ENCODE measurements around the gene EHMT1. TPM values are rescaled to one million over a fixed set of nuclear protein-coding genes. Genes with fewer than 3 reads are reported as not detected.

The EHMT1 gene
- polyA plus RNA-seq, 3 donors: 10.1 to 46.5 (median 15.0) TPM

- intact Hi-C loops (cut with micrococcal nuclease): loop anchor here in 1 of 2 donors (10.0 kb wide), 1 partner anchor 117 kb away; the partner anchor contains the start of gene DPH7
- Histone ChIP-seq H3K4me3 (replicated peaks in 1 of 3; ENCODE audit: low read depth in 2 of 3, low read length in 3 of 3) (peak overlapping the region in 1 of 3 experiments; percentile 34), H3K27ac (ENCODE audit: low read depth in 1 of 2, low read length in 2 of 2) (peak overlapping the region; percentile 63 to 77), H2AFZ (ENCODE audit: insufficient read depth, low read depth, low read length, poor library complexity, severe bottlenecking) (no peak overlapping the region), H3K9ac (ENCODE audit: insufficient read depth, low read length, poor library complexity, severe bottlenecking) (no peak overlapping the region), H3K27me3 (ENCODE audit: control insufficient read depth in 2 of 2, insufficient read depth in 2 of 2, low read length in 2 of 2) (no peaks in the 10 kb centered on the region), H3K4me2 (replicated peaks; ENCODE audit: extremely low read depth, low read length, poor library complexity, severe bottlenecking) (peak overlapping the region; percentile 45), H3K36me3 (replicated peaks in 1 of 2; ENCODE audit: control insufficient read depth in 1 of 2, insufficient read depth in 2 of 2, low read length in 2 of 2) (peaks cover 0 to 5% of the 10 kb centered on the region in 2 donors), H4K20me1 (ENCODE audit: insufficient read depth, low read length) (peaks cover 81% of the 10 kb centered on the region), H3K9me3 (replicated peaks in 1 of 2; ENCODE audit: control insufficient read depth in 1 of 2, insufficient read depth in 1 of 2, low read length in 2 of 2) (no peaks in the 10 kb centered on the region), H3K79me2 (ENCODE audit: insufficient read depth, low read length) (peaks cover 90% of the 10 kb centered on the region), H3K4me1 (ENCODE audit: control insufficient read depth in 1 of 2, insufficient read depth in 2 of 2, low read length in 2 of 2) (peaks cover 46 to 48% of the 10 kb centered on the region in 2 donors)
- peak overlapping the region; percentile 77 to 92 (median 89) for H3K27ac Mint-ChIP-seq
- 0% methylated on average over 3 of the region's 12 CpGs for WGBS (ENCODE audit: insufficient coverage)
- peaks cover 11 to 12% of the 10 kb centered on the region in 2 donors for H3K36me3 Mint-ChIP-seq
- H3K4me3 Mint-ChIP-seq: peak overlapping the region; percentile 49 to 84
- H3K9me3 Mint-ChIP-seq: no peaks in the 10 kb centered on the region
- peaks cover 0 to 2% (median 0%) of the 10 kb centered on the region in 3 donors for H3K27me3 Mint-ChIP-seq (ENCODE audit: low read depth in 3 of 3)
- peak; percentile 49 to 58 (median 52) for DNase-seq
- TF ChIP-seq CTCF (IDR thresholded peaks at IDR 0.05): no peak
- H3K4me1 Mint-ChIP-seq: peaks cover 57% of the 10 kb centered on the region
These were observed 73.0 kb downstream of the EHMT1 start for GRCh38 chr9:137691646-137692351.

- H3K4me3 ChIP-seq (replicated peaks in 1 of 3; ENCODE audit: low read depth in 2 of 3, low read length in 3 of 3): no peak overlapping the region
- no peaks in the 10 kb centered on the region for H3K9me3 ChIP-seq (replicated peaks in 1 of 2; ENCODE audit: control insufficient read depth in 1 of 2, insufficient read depth in 1 of 2, low read length in 2 of 2)
- Mint-ChIP-seq H3K4me1 (peaks cover 43% of the 10 kb centered on the region), H3K4me3 (no peak overlapping the region), H3K27me3 (ENCODE audit: low read depth in 3 of 3) (peaks cover 0 to 2% (median 0%) of the 10 kb centered on the region in 3 donors), H3K9me3 (peaks cover 0 to 3% (median 0%) of the 10 kb centered on the region in 7 donors), H3K27ac (peak overlapping the region in 3 of 7 donors; percentile 12 to 38 (median 33)), H3K36me3 (peaks cover 9 to 21% of the 10 kb centered on the region in 2 donors)
- peaks cover 82% of the 10 kb centered on the region for H4K20me1 ChIP-seq (ENCODE audit: insufficient read depth, low read length)
- peaks cover 91% of the 10 kb centered on the region for H3K79me2 ChIP-seq (ENCODE audit: insufficient read depth, low read length)
- DNase-seq: no peak
- H3K9ac ChIP-seq (ENCODE audit: insufficient read depth, low read length, poor library complexity, severe bottlenecking): no peak overlapping the region
- no peak for TF ChIP-seq CTCF (IDR thresholded peaks at IDR 0.05)
- no peak overlapping the region for H2AFZ ChIP-seq (ENCODE audit: insufficient read depth, low read depth, low read length, poor library complexity, severe bottlenecking)
- peaks cover 34 to 35% of the 10 kb centered on the region in 2 donors for H3K4me1 ChIP-seq (ENCODE audit: control insufficient read depth in 1 of 2, insufficient read depth in 2 of 2, low read length in 2 of 2)
- peaks cover 0 to 10% of the 10 kb centered on the region in 2 donors for H3K36me3 ChIP-seq (replicated peaks in 1 of 2; ENCODE audit: control insufficient read depth in 1 of 2, insufficient read depth in 2 of 2, low read length in 2 of 2)
- 96% methylated on average over 24 of the region's 36 CpGs for WGBS (ENCODE audit: insufficient coverage)
- H3K4me2 ChIP-seq (replicated peaks; ENCODE audit: extremely low read depth, low read length, poor library complexity, severe bottlenecking): no peak overlapping the region
- H3K27ac ChIP-seq (ENCODE audit: low read depth in 1 of 2, low read length in 2 of 2): peak overlapping the region in 1 of 2 donors; percentile 31
- intact Hi-C loops (cut with micrococcal nuclease): loop anchor here in 1 of 2 donors (2.0 to 10.0 kb wide), 2 partner anchors 22 to 120 kb away; partner anchors contain the start of gene DPH7
- no peaks in the 10 kb centered on the region for H3K27me3 ChIP-seq (ENCODE audit: control insufficient read depth in 2 of 2, insufficient read depth in 2 of 2, low read length in 2 of 2)
These were observed 75.6 kb downstream of the EHMT1 start for GRCh38 chr9:137694236-137694959.
